Measurements from ENCODE around the gene UNC5A.

- no peak for TF ChIP-seq CTCF (IDR thresholded peaks at IDR 0.05)
- no peak for TF ChIP-seq POLR2A (IDR thresholded peaks at IDR 0.05)
Observed at GRCh38 chr5:176918613-176919012, 108.3 kb downstream of the UNC5A start.

Data from heart left ventricle (tissue), 13 donors.